ENCODE results near the gene LIPT2.
"Not testable (repeated sequence)": the region's sequence is repeated elsewhere in the genome, so short reads cannot be mapped to it uniquely, and the experiment has no call there.

Gene LIPT2

GRCh38 chr11:74492974-74493790, at the start of gene LIPT2:
Gene LIPT2 (minus strand): TSS chr11:74493724. CDS start chr11:74493703, 21 bp downstream.
- peak; percentile 94 for DNase-seq (ENCODE audit: low read depth)

- no peak for DNase-seq (ENCODE audit: low read depth)
These were observed 47.9 kb upstream of the LIPT2 start for GRCh38 chr11:74541466-74541865.

GRCh38 chr11:74540270-74540669, 46.7 kb upstream of the LIPT2 start:
- no peak for DNase-seq (ENCODE audit: low read depth)

GRCh38 chr11:74538680-74539079, 45.2 kb upstream of the LIPT2 start:
- no peak for DNase-seq (ENCODE audit: low read depth)

GRCh38 chr11:74535371-74536160, 42.0 kb upstream of the LIPT2 start:
- no peak for DNase-seq (ENCODE audit: low read depth)

- DNase-seq (ENCODE audit: low read depth), result not testable (repeated sequence)
These were observed 41.4 kb upstream of the LIPT2 start for GRCh38 chr11:74534946-74535275.

- DNase-seq (ENCODE audit: low read depth), result no peak
These were observed 40.9 kb upstream of the LIPT2 start for GRCh38 chr11:74534216-74534945.

GRCh38 chr11:74533421-74533820, 39.9 kb upstream of the LIPT2 start:
- no peak for DNase-seq (ENCODE audit: low read depth)

- no peak for DNase-seq (ENCODE audit: low read depth)
These were observed 39.1 kb upstream of the LIPT2 start for GRCh38 chr11:74532501-74533246.

- DNase-seq (ENCODE audit: low read depth), result no peak
These were observed 31.5 kb upstream of the LIPT2 start for GRCh38 chr11:74524978-74525377.

- DNase-seq (ENCODE audit: low read depth), result no peak
These were observed 31.0 kb upstream of the LIPT2 start for GRCh38 chr11:74524501-74524900.

- no peak for DNase-seq (ENCODE audit: low read depth)
These were observed 29.3 kb upstream of the LIPT2 start for GRCh38 chr11:74522776-74523175.

- DNase-seq (ENCODE audit: low read depth), result no peak
These were observed 28.2 kb upstream of the LIPT2 start for GRCh38 chr11:74521666-74522252.

- DNase-seq (ENCODE audit: low read depth), result no peak
These were observed 27.6 kb upstream of the LIPT2 start for GRCh38 chr11:74520927-74521665.

GRCh38 chr11:74520316-74520715, 26.8 kb upstream of the LIPT2 start:
- no peak for DNase-seq (ENCODE audit: low read depth)

GRCh38 chr11:74519710-74520109, 26.2 kb upstream of the LIPT2 start:
- no peak for DNase-seq (ENCODE audit: low read depth)

GRCh38 chr11:74517592-74517991, 24.1 kb upstream of the LIPT2 start:
- DNase-seq (ENCODE audit: low read depth), result not testable (repeated sequence)

GRCh38 chr11:74507582-74507981, 14.1 kb upstream of the LIPT2 start:
- DNase-seq (ENCODE audit: low read depth), result no peak

- no peak for DNase-seq (ENCODE audit: low read depth)
These were observed 13.3 kb upstream of the LIPT2 start for GRCh38 chr11:74506823-74507222.

GRCh38 chr11:74505911-74506310, 12.4 kb upstream of the LIPT2 start:
- DNase-seq (ENCODE audit: low read depth), result no peak

Data from HS-27A (cell line).